GM12865 (cell line): ENCODE measurements around the gene PNKD.
A peak's percentile ranks its signal among the peaks of the same experiment; 100 is the strongest.

ENCODE experiments used
- DNase-seq: peaks from one replicate; pipeline ENCODE4 v3.0.0; 2010; ENCODE audit warnings: low read depth
- H3K4me3 ChIP-seq: 2 replicates; pipeline ENCODE4 v1.5.1; 2011; ENCODE audit warnings: mild to moderate bottlenecking, low read depth, low read length, control low read depth
- TF ChIP-seq, protein P1 (sequence below): IDR thresholded peaks from 2 replicates; pipeline ENCODE4 v1.5.1; 2011; ENCODE audit warnings: low read length, control low read depth, low read depth, inconsistent platforms; ENCODE audit not compliant: insufficient read depth; ENCODE audit errors: missing control alignments

The PNKD gene, protein sequence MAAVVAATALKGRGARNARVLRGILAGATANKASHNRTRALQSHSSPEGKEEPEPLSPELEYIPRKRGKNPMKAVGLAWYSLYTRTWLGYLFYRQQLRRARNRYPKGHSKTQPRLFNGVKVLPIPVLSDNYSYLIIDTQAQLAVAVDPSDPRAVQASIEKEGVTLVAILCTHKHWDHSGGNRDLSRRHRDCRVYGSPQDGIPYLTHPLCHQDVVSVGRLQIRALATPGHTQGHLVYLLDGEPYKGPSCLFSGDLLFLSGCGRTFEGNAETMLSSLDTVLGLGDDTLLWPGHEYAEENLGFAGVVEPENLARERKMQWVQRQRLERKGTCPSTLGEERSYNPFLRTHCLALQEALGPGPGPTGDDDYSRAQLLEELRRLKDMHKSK

DNA sequence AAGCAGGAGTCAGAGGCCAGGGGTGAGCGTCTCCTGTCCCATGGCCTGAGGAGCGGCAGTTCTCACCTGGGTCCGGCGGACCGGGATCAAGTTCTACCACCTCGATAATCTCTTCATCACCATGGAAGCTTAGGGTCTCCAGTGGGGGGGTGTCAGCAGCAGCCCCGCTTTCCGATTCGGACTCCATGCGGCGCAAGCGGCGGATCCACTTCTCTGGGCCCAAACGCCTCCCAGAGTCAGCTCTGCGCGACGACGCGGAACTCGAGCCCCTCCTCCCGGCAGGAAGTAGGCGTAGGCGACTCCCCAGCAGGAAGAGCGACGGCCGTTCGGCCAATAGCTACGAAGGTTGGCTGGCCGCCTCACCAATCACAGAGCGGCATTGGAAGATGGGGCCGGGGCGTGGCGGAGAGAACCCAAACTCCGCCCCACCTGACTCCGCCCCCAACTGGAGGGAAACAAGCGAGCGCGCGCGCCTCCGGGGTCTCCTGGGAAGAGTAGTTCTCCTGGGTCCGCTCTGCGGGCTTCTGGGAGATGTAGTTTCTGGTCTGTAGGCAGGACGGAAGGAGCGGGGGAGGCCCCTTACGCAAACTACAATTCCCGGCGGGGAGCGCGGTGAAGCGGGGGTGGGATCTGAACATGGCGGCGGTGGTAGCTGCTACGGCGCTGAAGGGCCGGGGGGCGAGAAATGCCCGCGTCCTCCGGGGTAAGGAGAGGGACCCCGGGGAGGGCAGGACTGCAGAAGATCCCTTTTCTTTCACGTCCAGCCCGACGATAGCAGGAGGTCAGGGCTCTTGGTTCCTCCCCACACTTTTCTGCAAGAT lies at the start of gene PNKD, which contains the start of gene AAMP:
Gene PNKD, plus strand, starts transcription at position 620 of the 821 bp plus-strand sequence. Its CDS starts 17 bp downstream, at position 637.
Gene AAMP, minus strand, starts transcription at position 238 of the 821 bp plus-strand sequence. Its CDS starts 51 bp downstream, at position 187.
- DNase-seq: peak; percentile 100
- H3K4me3 ChIP-seq: peak within 1 kb of the TSS; percentile 83
- TF ChIP-seq, protein P1, sequence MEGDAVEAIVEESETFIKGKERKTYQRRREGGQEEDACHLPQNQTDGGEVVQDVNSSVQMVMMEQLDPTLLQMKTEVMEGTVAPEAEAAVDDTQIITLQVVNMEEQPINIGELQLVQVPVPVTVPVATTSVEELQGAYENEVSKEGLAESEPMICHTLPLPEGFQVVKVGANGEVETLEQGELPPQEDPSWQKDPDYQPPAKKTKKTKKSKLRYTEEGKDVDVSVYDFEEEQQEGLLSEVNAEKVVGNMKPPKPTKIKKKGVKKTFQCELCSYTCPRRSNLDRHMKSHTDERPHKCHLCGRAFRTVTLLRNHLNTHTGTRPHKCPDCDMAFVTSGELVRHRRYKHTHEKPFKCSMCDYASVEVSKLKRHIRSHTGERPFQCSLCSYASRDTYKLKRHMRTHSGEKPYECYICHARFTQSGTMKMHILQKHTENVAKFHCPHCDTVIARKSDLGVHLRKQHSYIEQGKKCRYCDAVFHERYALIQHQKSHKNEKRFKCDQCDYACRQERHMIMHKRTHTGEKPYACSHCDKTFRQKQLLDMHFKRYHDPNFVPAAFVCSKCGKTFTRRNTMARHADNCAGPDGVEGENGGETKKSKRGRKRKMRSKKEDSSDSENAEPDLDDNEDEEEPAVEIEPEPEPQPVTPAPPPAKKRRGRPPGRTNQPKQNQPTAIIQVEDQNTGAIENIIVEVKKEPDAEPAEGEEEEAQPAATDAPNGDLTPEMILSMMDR: no peak

DNA sequence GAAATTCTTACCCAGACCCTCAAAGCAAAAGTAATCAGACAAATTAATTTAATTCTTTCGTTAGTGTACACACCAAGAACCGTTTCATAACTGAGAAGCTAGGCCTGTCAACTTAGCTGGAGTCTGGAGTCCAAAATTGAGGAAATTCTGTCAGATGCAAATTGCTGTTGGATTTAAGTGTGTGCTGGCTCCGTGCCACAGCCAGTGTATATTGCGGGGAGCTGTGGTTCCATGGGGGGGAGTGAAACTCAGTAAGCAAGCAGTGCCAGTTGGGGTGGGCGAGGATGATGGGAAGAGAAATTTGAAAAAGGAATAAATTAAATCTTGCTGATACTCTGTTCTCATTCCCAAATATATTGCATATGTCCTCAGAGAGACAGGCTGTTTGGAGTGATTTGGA lies 49.3 kb upstream of the PNKD start:
- TF ChIP-seq, protein P1: no peak
- no peak overlapping the region for H3K4me3 ChIP-seq
- DNase-seq: no peak

DNA sequence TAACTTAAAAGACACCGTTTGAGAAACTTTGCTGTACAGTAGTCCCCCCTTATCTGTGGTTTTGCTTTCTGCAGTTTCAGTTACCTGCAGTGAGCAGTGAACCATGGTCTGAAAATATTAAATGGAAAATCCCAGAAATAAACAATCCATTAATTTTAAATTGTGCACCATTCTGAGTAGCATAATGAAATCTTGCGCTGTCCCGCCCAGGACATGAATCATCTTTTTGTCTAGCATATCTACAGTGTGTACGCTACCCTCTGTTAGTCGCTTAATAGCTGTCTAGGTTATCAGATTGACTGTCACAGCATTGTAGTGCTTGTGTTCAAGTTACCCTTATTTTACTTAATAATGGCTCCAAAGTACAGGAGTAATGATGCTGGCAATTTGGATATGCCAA lies 47.3 kb upstream of the PNKD start:
- no peak for DNase-seq
- no peak overlapping the region for H3K4me3 ChIP-seq
- TF ChIP-seq, protein P1: no peak

DNA sequence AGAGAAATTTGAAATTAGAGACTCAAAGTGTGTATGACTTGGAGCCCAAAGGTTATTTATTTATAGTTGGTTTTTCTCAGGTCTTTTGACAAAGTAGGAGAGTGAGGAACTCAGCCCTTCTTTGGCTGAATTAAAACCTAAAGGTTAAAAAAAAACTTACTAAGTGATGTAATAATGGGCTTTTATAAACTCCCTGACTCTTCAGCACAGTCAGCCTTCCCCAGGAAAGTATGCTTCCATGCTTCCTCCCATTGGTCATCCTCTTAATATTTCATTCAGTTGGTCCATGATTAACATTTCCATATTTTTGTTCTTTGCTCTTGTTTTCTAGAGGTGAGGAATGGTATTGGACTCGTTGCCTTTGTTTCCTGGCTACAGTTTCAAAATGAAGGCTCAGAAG lies 46.1 kb upstream of the PNKD start:
- no peak for DNase-seq
- H3K4me3 ChIP-seq: no peak overlapping the region
- TF ChIP-seq, protein P1: no peak

DNA sequence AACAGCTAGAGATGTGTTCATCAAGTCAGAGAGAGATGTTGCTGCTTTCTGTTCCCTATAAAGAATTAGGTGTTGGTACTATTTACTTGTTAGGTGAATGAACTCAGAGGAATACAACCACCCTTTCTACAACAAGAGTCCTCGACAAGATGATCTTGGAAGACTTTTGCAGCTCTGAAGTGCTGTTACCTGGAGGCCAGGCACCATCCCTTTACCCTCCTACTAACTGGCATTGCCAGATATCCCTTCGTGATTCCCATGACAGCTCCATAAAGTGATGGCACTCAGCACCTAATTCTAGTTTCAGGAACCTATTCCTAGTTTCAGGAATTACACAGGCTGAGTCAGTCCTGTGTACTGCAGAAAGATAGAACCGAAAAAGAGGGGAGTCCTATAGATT lies 43.4 kb upstream of the PNKD start:
- TF ChIP-seq, protein P1: no peak
- DNase-seq: no peak
- H3K4me3 ChIP-seq: no peak overlapping the region

DNA sequence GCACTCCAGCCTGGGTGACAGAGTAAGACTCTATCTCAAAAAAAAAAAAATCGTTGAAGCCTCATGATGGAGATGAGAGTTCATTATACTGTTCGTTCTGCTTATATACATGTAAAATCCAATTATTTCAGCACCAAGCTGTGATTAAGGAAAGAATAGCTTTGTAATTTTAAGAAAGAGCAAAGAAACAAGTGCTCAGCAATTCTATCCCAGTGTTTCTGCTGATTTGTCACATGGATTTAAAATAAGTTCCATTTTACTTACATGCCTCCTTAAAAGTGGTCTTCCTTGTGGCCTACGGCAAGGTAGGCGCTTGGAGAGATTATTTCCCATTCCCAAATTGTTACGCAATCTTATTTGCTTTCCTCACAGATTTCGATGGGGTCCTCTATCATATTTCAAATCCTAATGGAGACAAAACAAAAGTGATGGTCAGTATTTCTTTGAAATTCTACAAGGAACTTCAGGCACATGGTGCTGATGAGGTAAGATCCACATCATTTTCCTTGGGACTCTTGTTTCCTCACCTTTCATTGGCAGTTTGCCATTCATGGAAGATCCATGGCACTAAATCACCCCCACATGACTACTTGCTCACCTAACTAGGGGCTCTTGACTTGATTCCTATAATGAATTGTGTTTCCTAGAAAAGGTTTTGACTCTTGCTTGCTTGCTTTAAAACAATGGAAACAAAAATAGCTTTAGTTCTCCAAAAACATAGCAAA lies 41.8 kb upstream of the PNKD start:
- no peak for DNase-seq
- TF ChIP-seq, protein P1: no peak
- peak overlapping the region; percentile 20; the same call in 1 of the 2 replicates for H3K4me3 ChIP-seq
